Measurements from ENCODE around the gene KCNE1. TPM values are rescaled to one million over a fixed set of nuclear protein-coding genes. Genes with fewer than 3 reads are reported as not detected.

Gene KCNE1
- total and polyA plus RNA-seq, 2 experiments from 2014 or later = 0.29 to 2.3 TPM

- H3K36me3 ChIP-seq = no peaks in the 10 kb centered on the region
- no peak for DNase-seq (ENCODE audit: low read depth in 1 of 2, low spot score in 1 of 2)
- TF ChIP-seq CTCF (IDR thresholded peaks at IDR 0.05; ENCODE audit: low read depth, low read length) = no peak
Measured at GRCh38 chr21:34521561-34521960, 9.6 kb upstream of the KCNE1 start.

GRCh38 chr21:34520764-34521508 is 8.9 kb upstream of the KCNE1 start:
- Histone ChIP-seq H3K4me1 (ENCODE audit: low read depth) (peaks cover 14% of the 10 kb centered on the region), H3K4me3 (no peak overlapping the region), H3K27ac (no peak overlapping the region), H3K9me3 (ENCODE audit: low read depth) (no peaks in the 10 kb centered on the region), H3K36me3 (no peaks in the 10 kb centered on the region), H3K27me3 (no peaks in the 10 kb centered on the region)
- TF ChIP-seq CTCF (IDR thresholded peaks at IDR 0.05; ENCODE audit: low read depth, low read length) = no peak
- DNase-seq (ENCODE audit: low read depth in 1 of 2, low spot score in 1 of 2) = no peak

More at GRCh38 chr21:34521561-34521960, 9.6 kb upstream of the KCNE1 start:
- H3K4me1 ChIP-seq (ENCODE audit: low read depth) = peaks cover 20% of the 10 kb centered on the region
- no peak overlapping the region for H3K4me3 ChIP-seq
- no peaks in the 10 kb centered on the region for H3K9me3 ChIP-seq (ENCODE audit: low read depth)
- H3K27me3 ChIP-seq = no peaks in the 10 kb centered on the region
- no peak overlapping the region for H3K27ac ChIP-seq

- no peak for TF ChIP-seq CTCF (IDR thresholded peaks at IDR 0.05; ENCODE audit: low read depth, low read length)
- H3K4me1 ChIP-seq (ENCODE audit: low read depth) = peaks cover 9% of the 10 kb centered on the region
- no peak for DNase-seq (ENCODE audit: low read depth in 1 of 2, low spot score in 1 of 2)
- no peak overlapping the region for H3K4me3 ChIP-seq
- no peaks in the 10 kb centered on the region for H3K36me3 ChIP-seq
- H3K9me3 ChIP-seq (ENCODE audit: low read depth) = no peaks in the 10 kb centered on the region
- no peaks in the 10 kb centered on the region for H3K27me3 ChIP-seq
- H3K27ac ChIP-seq = no peak overlapping the region
Measured at GRCh38 chr21:34520281-34520680, 8.3 kb upstream of the KCNE1 start.

- no peak for TF ChIP-seq CTCF (IDR thresholded peaks at IDR 0.05; ENCODE audit: low read depth, low read length)
- no peaks in the 10 kb centered on the region for H3K9me3 ChIP-seq (ENCODE audit: low read depth)
- no peak for DNase-seq (ENCODE audit: low read depth in 1 of 2, low spot score in 1 of 2)
- no peak overlapping the region for H3K27ac ChIP-seq
- H3K4me3 ChIP-seq = no peak overlapping the region
- H3K27me3 ChIP-seq = no peaks in the 10 kb centered on the region
- no peaks in the 10 kb centered on the region for H3K36me3 ChIP-seq
- H3K4me1 ChIP-seq (ENCODE audit: low read depth) = peaks cover 3% of the 10 kb centered on the region
Measured at GRCh38 chr21:34519694-34520093, 7.7 kb upstream of the KCNE1 start.

GRCh38 chr21:34519016-34519415 is 7.0 kb upstream of the KCNE1 start:
- H3K4me1 ChIP-seq (ENCODE audit: low read depth) = no peaks in the 10 kb centered on the region
- H3K27ac ChIP-seq = no peak overlapping the region
- no peaks in the 10 kb centered on the region for H3K27me3 ChIP-seq
- no peaks in the 10 kb centered on the region for H3K36me3 ChIP-seq
- no peaks in the 10 kb centered on the region for H3K9me3 ChIP-seq (ENCODE audit: low read depth)
- DNase-seq (ENCODE audit: low read depth in 1 of 2, low spot score in 1 of 2) = no peak
- H3K4me3 ChIP-seq = no peak overlapping the region
- TF ChIP-seq CTCF (IDR thresholded peaks at IDR 0.05; ENCODE audit: low read depth, low read length) = no peak

Data from cardiac muscle cell (in vitro differentiated cells and primary cell).